Mesenchymal stem cell (in vitro differentiated cells and primary cell): ENCODE measurements around the gene GALNT7.
A peak's percentile ranks its signal among the peaks of the same experiment; 100 is the strongest.

Source experiments
- DNase-seq: peaks from one replicate; pipeline ENCODE4 v3.0.0-alpha.2; 2013
- H2AFZ ChIP-seq: one replicate; pipeline ENCODE4 v1.6.1; 2013; ENCODE audit warnings: low read depth, mild to moderate bottlenecking, control low read depth, inconsistent platforms, low read length, moderate library complexity
- H2AK5ac ChIP-seq: 2 replicates; pipeline ENCODE4 v1.6.1; 2013; ENCODE audit warnings: low read length, moderate library complexity, mild to moderate bottlenecking, inconsistent platforms; ENCODE audit not compliant: severe bottlenecking
- H2BK120ac ChIP-seq: one replicate; pipeline ENCODE4 v1.6.1; 2013; ENCODE audit warnings: low read depth, mild to moderate bottlenecking, inconsistent platforms, low read length, moderate library complexity
- H2BK12ac ChIP-seq, 2 experiments: one replicate each; pipeline ENCODE4 v1.6.1; 2013; ENCODE audit warnings: inconsistent platforms in 2 of 2, low read length in 2 of 2, mild to moderate bottlenecking in 2 of 2, moderate library complexity in 2 of 2, control low read depth in 1 of 2
- H2BK15ac ChIP-seq: one replicate; pipeline ENCODE4 v1.6.1; 2013; ENCODE audit warnings: mild to moderate bottlenecking, low read depth, inconsistent platforms; ENCODE audit not compliant: poor library complexity, severe bottlenecking
- H2BK5ac ChIP-seq: 2 replicates; pipeline ENCODE4 v1.6.1; 2013; ENCODE audit warnings: low read depth, mild to moderate bottlenecking, low read length, control low read depth, inconsistent platforms; ENCODE audit not compliant: poor library complexity, severe bottlenecking
- H3K14ac ChIP-seq, 2 experiments: one replicate each; pipeline ENCODE4 v1.6.1; 2013; ENCODE audit warnings: inconsistent platforms in 2 of 2, low read length in 2 of 2, control low read depth in 1 of 2, mild to moderate bottlenecking in 1 of 2, moderate library complexity in 1 of 2
- H3K18ac ChIP-seq, 2 experiments: one replicate each; pipeline ENCODE4 v1.6.1; 2013; ENCODE audit warnings: inconsistent platforms in 2 of 2, low read length in 2 of 2, control low read depth in 1 of 2, low read depth in 1 of 2, mild to moderate bottlenecking in 1 of 2
- H3K23ac ChIP-seq, 2 experiments: one replicate each; pipeline ENCODE4 v1.6.1; 2013; ENCODE audit warnings: inconsistent platforms in 2 of 2, low read length in 2 of 2, mild to moderate bottlenecking in 2 of 2, moderate library complexity in 2 of 2, control low read depth in 1 of 2
- H3K27ac ChIP-seq: 2 replicates; pipeline ENCODE4 v1.5.1; 2013; ENCODE audit warnings: mild to moderate bottlenecking, moderate library complexity, low read length, control low read depth, inconsistent platforms; ENCODE audit not compliant: poor library complexity, severe bottlenecking
- H3K27me3 ChIP-seq, 2 experiments: 2 replicates each; pipeline versions ENCODE4 v1.6.1 to v1.7.0; 2013; ENCODE audit warnings: low read length in 2 of 2, mild to moderate bottlenecking in 2 of 2, moderate library complexity in 2 of 2, control low read depth in 1 of 2, inconsistent platforms in 1 of 2; ENCODE audit not compliant: control insufficient read depth in 1 of 2, insufficient read depth in 1 of 2
- H3K36me3 ChIP-seq, 2 experiments: 2 replicates each; pipeline versions ENCODE4 v1.6.1 to v1.7.0; 2013; ENCODE audit warnings: low read length in 2 of 2, control low read depth in 1 of 2, inconsistent platforms in 1 of 2, low read depth in 1 of 2, mild to moderate bottlenecking in 1 of 2; ENCODE audit not compliant: insufficient read depth in 2 of 2, control insufficient read depth in 1 of 2
- H3K4ac ChIP-seq, 2 experiments: one replicate each; pipeline ENCODE4 v1.6.1; 2013; ENCODE audit warnings: inconsistent platforms in 2 of 2, low read length in 2 of 2, mild to moderate bottlenecking in 2 of 2, moderate library complexity in 2 of 2, control low read depth in 1 of 2, low read depth in 1 of 2
- H3K4me1 ChIP-seq: 2 replicates; pipeline ENCODE4 v1.6.1; 2013; ENCODE audit warnings: low read depth, low read length, control low read depth; ENCODE audit not compliant: control insufficient read depth, insufficient read depth
- H3K4me2 ChIP-seq: 2 replicates; pipeline ENCODE4 v1.6.1; 2013; ENCODE audit warnings: low read length, mild to moderate bottlenecking, inconsistent platforms; ENCODE audit not compliant: poor library complexity, severe bottlenecking
- H3K4me3 ChIP-seq, 2 experiments: 2 replicates each; pipeline versions ENCODE4 v1.5.1 to v1.7.0; 2013; ENCODE audit warnings: low read length in 2 of 2, mild to moderate bottlenecking in 2 of 2, control low read depth in 1 of 2, low read depth in 1 of 2; ENCODE audit not compliant: insufficient read depth in 1 of 2
- H3K79me1 ChIP-seq: replicated peaks from 2 replicates; pipeline ENCODE4 v1.6.1; 2013; ENCODE audit warnings: mild to moderate bottlenecking, control low read depth, low read length, inconsistent platforms; ENCODE audit not compliant: poor library complexity, severe bottlenecking
- H3K9ac ChIP-seq: 2 replicates; pipeline ENCODE4 v1.7.0; 2013; ENCODE audit warnings: mild to moderate bottlenecking, low read length, moderate library complexity
- H3K9me3 ChIP-seq: 2 replicates; pipeline ENCODE4 v1.7.0; 2013; ENCODE audit warnings: mild to moderate bottlenecking, low read length; ENCODE audit not compliant: control insufficient read depth
- H4K8ac ChIP-seq: one replicate; pipeline ENCODE4 v1.6.1; 2013; ENCODE audit warnings: inconsistent platforms, mild to moderate bottlenecking, low read length, moderate library complexity
- H4K91ac ChIP-seq: one replicate; pipeline ENCODE4 v1.6.1; 2013; ENCODE audit warnings: mild to moderate bottlenecking, low read length, inconsistent platforms
- WGBS: methylation state at CpG from one replicate; pipeline ENCODE4 v1.1.7; 2013; ENCODE audit warnings: mixed read lengths; 5-methylcytosine and 5-hydroxymethylcytosine counted together

Gene GALNT7

GRCh38 chr4:173259310-173259709, 90.7 kb downstream of the GALNT7 start:
- Histone ChIP-seq H3K36me3 (peaks cover 3 to 10% of the 10 kb centered on the region in 2 experiments), H4K91ac (no peak overlapping the region), H3K4me3 (no peak overlapping the region), H3K79me1 (peaks cover 14% of the 10 kb centered on the region), H2BK12ac (no peak overlapping the region), H3K9ac (no peak overlapping the region), H4K8ac (no peak overlapping the region), H3K4ac (no peak overlapping the region), H3K27ac (no peak overlapping the region), H3K23ac (no peak overlapping the region), H2BK5ac (no peak overlapping the region), H3K14ac (no peak overlapping the region), H3K4me2 (no peak overlapping the region), H3K27me3 (no peaks in the 10 kb centered on the region), H2BK120ac (no peak overlapping the region), H3K18ac (no peak overlapping the region), H2BK15ac (no peak overlapping the region), H3K9me3 (no peaks in the 10 kb centered on the region), H2AFZ (no peak overlapping the region), H2AK5ac (no peak overlapping the region), H3K4me1 (peaks cover 1% of the 10 kb centered on the region)
- 93% methylated on average over 3 of the region's 6 CpGs for WGBS
- no peak for DNase-seq

- peaks cover 10% of the 10 kb centered on the region for H3K79me1 ChIP-seq
- no peak overlapping the region for H2BK120ac ChIP-seq
- no peak overlapping the region for H3K27ac ChIP-seq
- no peak overlapping the region for H3K23ac ChIP-seq
- H2BK12ac ChIP-seq, result peak overlapping the region in 1 of 2 experiments; percentile 71
- H3K18ac ChIP-seq, result no peak overlapping the region
- no peak overlapping the region for H3K4me3 ChIP-seq
- no peak overlapping the region for H4K8ac ChIP-seq
- H3K36me3 ChIP-seq, result peaks cover 0 to 7% of the 10 kb centered on the region in 2 experiments
- peak overlapping the region in 1 of 2 experiments; percentile 57 for H3K4ac ChIP-seq
- peak overlapping the region in 1 of 2 experiments; percentile 71 for H3K14ac ChIP-seq
- H2AK5ac ChIP-seq, result peak overlapping the region; percentile 97
- no peaks in the 10 kb centered on the region for H3K9me3 ChIP-seq
- no peak overlapping the region for H3K4me2 ChIP-seq
- no peak overlapping the region for H2BK15ac ChIP-seq
- H3K9ac ChIP-seq, result no peak overlapping the region
- H2AFZ ChIP-seq, result no peak overlapping the region
- H3K4me1 ChIP-seq, result peaks cover 6% of the 10 kb centered on the region
- no peak overlapping the region for H2BK5ac ChIP-seq
- 88% methylated on average over 2 of the region's 2 CpGs for WGBS
- DNase-seq, result no peak
- H4K91ac ChIP-seq, result no peak overlapping the region
- no peaks in the 10 kb centered on the region for H3K27me3 ChIP-seq
These were observed 92.4 kb downstream of the GALNT7 start for GRCh38 chr4:173261052-173261451.

- no peak for DNase-seq
- Histone ChIP-seq H3K14ac (no peak overlapping the region), H2AK5ac (no peak overlapping the region), H3K79me1 (peaks cover 9% of the 10 kb centered on the region), H3K9ac (no peak overlapping the region), H3K27me3 (no peaks in the 10 kb centered on the region), H3K9me3 (no peaks in the 10 kb centered on the region), H3K4me2 (no peak overlapping the region), H3K36me3 (peaks cover 0 to 7% of the 10 kb centered on the region in 2 experiments), H4K91ac (no peak overlapping the region), H2BK15ac (no peak overlapping the region), H2AFZ (no peak overlapping the region), H3K18ac (no peak overlapping the region), H2BK5ac (no peak overlapping the region), H3K23ac (no peak overlapping the region), H2BK120ac (no peak overlapping the region), H3K4me3 (no peak overlapping the region), H3K4me1 (peaks cover 9% of the 10 kb centered on the region), H3K27ac (no peak overlapping the region), H2BK12ac (no peak overlapping the region), H4K8ac (no peak overlapping the region), H3K4ac (no peak overlapping the region)
- WGBS, result 96% methylated on average over 2 of the region's 2 CpGs
These were observed 93.8 kb downstream of the GALNT7 start for GRCh38 chr4:173262375-173262774.

GRCh38 chr4:173264245-173264644, 95.6 kb downstream of the GALNT7 start:
- Histone ChIP-seq H2BK12ac (no peak overlapping the region), H3K27me3 (no peaks in the 10 kb centered on the region), H3K18ac (no peak overlapping the region), H3K27ac (peak overlapping the region; percentile 57), H3K9me3 (no peaks in the 10 kb centered on the region), H3K23ac (no peak overlapping the region), H2AFZ (no peak overlapping the region), H3K9ac (no peak overlapping the region), H2BK120ac (no peak overlapping the region), H3K4me3 (peak overlapping the region in 1 of 2 experiments; percentile 3), H2BK15ac (no peak overlapping the region), H3K79me1 (peaks cover 11% of the 10 kb centered on the region), H3K36me3 (peaks cover 0 to 7% of the 10 kb centered on the region in 2 experiments), H4K8ac (no peak overlapping the region), H3K4me1 (peaks cover 9% of the 10 kb centered on the region), H3K14ac (no peak overlapping the region), H3K4ac (no peak overlapping the region), H2BK5ac (no peak overlapping the region), H2AK5ac (peak overlapping the region; percentile 7), H3K4me2 (no peak overlapping the region), H4K91ac (no peak overlapping the region)
- DNase-seq, result no peak
- WGBS, result 72% methylated on average over 4 of the region's 4 CpGs
